Neural progenitor cell (in vitro differentiated cells): ENCODE results near the gene OR6A2. TPM values are rescaled to one million over a fixed set of nuclear protein-coding genes. Genes with fewer than 3 reads are reported as not detected.

ENCODE experiments used
- DNase-seq: peaks from one replicate; pipeline ENCODE4 v3.0.0-alpha.2; 2016; ENCODE audit warnings: low spot score
- H2AFZ ChIP-seq: fragments of 200-600 bp; sonication (generic); replicated peaks from 2 replicates; pipeline ENCODE4 v1.6.1; 2016; ENCODE audit warnings: antibody characterized with exemption
- H3F3A ChIP-seq: fragments of 200-600 bp; sonication (generic); 2 replicates; pipeline ENCODE4 v1.6.1; 2016; ENCODE audit warnings: antibody characterized with exemption, low read depth
- H3K27ac ChIP-seq: fragments of 200-600 bp; sonication (generic); 2 replicates; pipeline ENCODE4 v1.5.1; 2016; ENCODE audit warnings: mild to moderate bottlenecking
- H3K27me3 ChIP-seq: fragments of 200-600 bp; sonication (generic); 2 replicates; pipeline ENCODE4 v1.6.1; 2016; ENCODE audit warnings: mild to moderate bottlenecking, moderate library complexity
- H3K36me3 ChIP-seq: fragments of 200-600 bp; sonication (generic); 2 replicates; pipeline ENCODE4 v1.5.1; 2016
- H3K4me1 ChIP-seq: fragments of 200-600 bp; sonication (generic); 2 replicates; pipeline ENCODE4 v1.6.1; 2016; ENCODE audit warnings: mixed run types
- H3K4me2 ChIP-seq: fragments of 200-600 bp; sonication (generic); 2 replicates; pipeline ENCODE4 v1.6.1; 2016
- H3K4me3 ChIP-seq: fragments of 200-600 bp; sonication (generic); 2 replicates; pipeline ENCODE4 v1.5.1; 2016
- H3K79me2 ChIP-seq: fragments of 200-600 bp; sonication (generic); 2 replicates; pipeline ENCODE4 v1.6.1; 2016; ENCODE audit warnings: low read depth
- H3K9ac ChIP-seq: fragments of 200-600 bp; sonication (generic); 2 replicates; pipeline ENCODE4 v1.6.1; 2016
- H3K9me3 ChIP-seq: fragments of 200-600 bp; sonication (generic); 2 replicates; pipeline ENCODE4 v1.5.1; 2016; ENCODE audit warnings: low read depth
- H4K20me1 ChIP-seq: fragments of 200-600 bp; sonication (generic); 2 replicates; pipeline ENCODE4 v1.6.1; 2016; ENCODE audit warnings: low read depth
- H3K27ac Mint-ChIP-seq: 3 replicates; pipeline ENCODE4 v1.8.0; 2021; ENCODE audit warnings: mixed read lengths
- H3K27me3 Mint-ChIP-seq: 2 replicates; pipeline ENCODE4 v1.8.0; 2022; ENCODE audit warnings: low read depth, mild to moderate bottlenecking, inconsistent platforms, moderate library complexity, mixed read lengths; ENCODE audit not compliant: insufficient read depth
- H3K36me3 Mint-ChIP-seq: 3 replicates; pipeline ENCODE4 v1.8.0; 2021; ENCODE audit warnings: mixed read lengths
- H3K4me1 Mint-ChIP-seq: 3 replicates; pipeline ENCODE4 v1.8.0; 2021; ENCODE audit warnings: mixed read lengths
- H3K4me3 Mint-ChIP-seq: 3 replicates; pipeline ENCODE4 v1.8.0; 2021; ENCODE audit warnings: mild to moderate bottlenecking, moderate library complexity, mixed read lengths
- H3K9me3 Mint-ChIP-seq: 3 replicates; pipeline ENCODE4 v1.8.0; 2020; ENCODE audit warnings: mixed read lengths
- EZH2 ChIP-seq: fragments of 200-600 bp; sonication (generic); IDR thresholded peaks from 2 replicates; pipeline ENCODE4 v1.6.1; 2017; ENCODE audit warnings: antibody characterized with exemption, mild to moderate bottlenecking, moderate library complexity
- EZH2phosphoT487 ChIP-seq: fragments of 200-600 bp; sonication (generic); IDR thresholded peaks from 2 replicates; pipeline ENCODE4 v1.6.1; 2017; ENCODE audit warnings: antibody characterized with exemption
- total RNA-seq: library from RNA; depleted of rRNA; stranded (reverse); fragments of >200 nt; gene quantifications from 2 replicates; pipeline ENCODE4 v1.2.3, GENCODE V29; 2015; ENCODE audit warnings: low replicate concordance
- TF ChIP-seq, protein P1 (sequence below): fragments of 200-600 bp; sonication (generic); IDR thresholded peaks from 2 replicates; pipeline ENCODE4 v1.5.1; 2017; ENCODE audit warnings: antibody characterized with exemption, mild to moderate bottlenecking

Gene OR6A2
- total RNA-seq, 1 donor from 2014 or later: 0.36 TPM

DNA sequence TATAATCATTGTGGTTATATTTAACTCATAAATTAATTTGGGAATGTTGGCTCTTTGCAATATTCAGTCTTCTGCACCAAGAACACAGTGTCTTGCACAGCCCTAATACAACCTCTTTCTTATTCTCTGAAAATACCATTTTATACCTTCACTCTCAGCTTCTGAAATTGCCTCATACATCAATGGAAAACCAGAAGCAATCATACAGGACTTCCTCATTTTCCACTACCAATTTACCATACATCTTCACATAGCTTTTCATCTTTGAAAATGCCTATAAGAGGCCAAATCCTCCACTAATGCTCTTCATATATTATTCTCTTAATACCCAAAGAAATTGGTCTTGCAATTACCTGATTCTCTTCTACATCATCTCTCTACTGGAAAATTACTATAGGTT, 21.0 kb downstream of the OR6A2 start:
- TF ChIP-seq EZH2phosphoT487 (no peak), EZH2 (no peak)
- TF ChIP-seq, protein P1, sequence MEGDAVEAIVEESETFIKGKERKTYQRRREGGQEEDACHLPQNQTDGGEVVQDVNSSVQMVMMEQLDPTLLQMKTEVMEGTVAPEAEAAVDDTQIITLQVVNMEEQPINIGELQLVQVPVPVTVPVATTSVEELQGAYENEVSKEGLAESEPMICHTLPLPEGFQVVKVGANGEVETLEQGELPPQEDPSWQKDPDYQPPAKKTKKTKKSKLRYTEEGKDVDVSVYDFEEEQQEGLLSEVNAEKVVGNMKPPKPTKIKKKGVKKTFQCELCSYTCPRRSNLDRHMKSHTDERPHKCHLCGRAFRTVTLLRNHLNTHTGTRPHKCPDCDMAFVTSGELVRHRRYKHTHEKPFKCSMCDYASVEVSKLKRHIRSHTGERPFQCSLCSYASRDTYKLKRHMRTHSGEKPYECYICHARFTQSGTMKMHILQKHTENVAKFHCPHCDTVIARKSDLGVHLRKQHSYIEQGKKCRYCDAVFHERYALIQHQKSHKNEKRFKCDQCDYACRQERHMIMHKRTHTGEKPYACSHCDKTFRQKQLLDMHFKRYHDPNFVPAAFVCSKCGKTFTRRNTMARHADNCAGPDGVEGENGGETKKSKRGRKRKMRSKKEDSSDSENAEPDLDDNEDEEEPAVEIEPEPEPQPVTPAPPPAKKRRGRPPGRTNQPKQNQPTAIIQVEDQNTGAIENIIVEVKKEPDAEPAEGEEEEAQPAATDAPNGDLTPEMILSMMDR: no peak
- Mint-ChIP-seq H3K36me3 (no peaks in the 10 kb centered on the region), H3K27me3 (no peaks in the 10 kb centered on the region), H3K4me1 (peaks cover 2% of the 10 kb centered on the region), H3K9me3 (no peaks in the 10 kb centered on the region), H3K27ac (no peak overlapping the region), H3K4me3 (no peak overlapping the region)
- H3K9me3 ChIP-seq: no peaks in the 10 kb centered on the region
- H3K36me3 ChIP-seq: no peaks in the 10 kb centered on the region
- no peak overlapping the region for H3K27ac ChIP-seq
- no peaks in the 10 kb centered on the region for H3K27me3 ChIP-seq
- no peak overlapping the region for H3K9ac ChIP-seq
- no peaks in the 10 kb centered on the region for H3K4me1 ChIP-seq
- no peak overlapping the region for H2AFZ ChIP-seq
- H3K79me2 ChIP-seq: no peaks in the 10 kb centered on the region
- no peak overlapping the region for H3K4me3 ChIP-seq
- no peak overlapping the region for H3K4me2 ChIP-seq
- DNase-seq: no peak
- no peaks in the 10 kb centered on the region for H4K20me1 ChIP-seq
- H3F3A ChIP-seq: no peaks in the 10 kb centered on the region

DNA sequence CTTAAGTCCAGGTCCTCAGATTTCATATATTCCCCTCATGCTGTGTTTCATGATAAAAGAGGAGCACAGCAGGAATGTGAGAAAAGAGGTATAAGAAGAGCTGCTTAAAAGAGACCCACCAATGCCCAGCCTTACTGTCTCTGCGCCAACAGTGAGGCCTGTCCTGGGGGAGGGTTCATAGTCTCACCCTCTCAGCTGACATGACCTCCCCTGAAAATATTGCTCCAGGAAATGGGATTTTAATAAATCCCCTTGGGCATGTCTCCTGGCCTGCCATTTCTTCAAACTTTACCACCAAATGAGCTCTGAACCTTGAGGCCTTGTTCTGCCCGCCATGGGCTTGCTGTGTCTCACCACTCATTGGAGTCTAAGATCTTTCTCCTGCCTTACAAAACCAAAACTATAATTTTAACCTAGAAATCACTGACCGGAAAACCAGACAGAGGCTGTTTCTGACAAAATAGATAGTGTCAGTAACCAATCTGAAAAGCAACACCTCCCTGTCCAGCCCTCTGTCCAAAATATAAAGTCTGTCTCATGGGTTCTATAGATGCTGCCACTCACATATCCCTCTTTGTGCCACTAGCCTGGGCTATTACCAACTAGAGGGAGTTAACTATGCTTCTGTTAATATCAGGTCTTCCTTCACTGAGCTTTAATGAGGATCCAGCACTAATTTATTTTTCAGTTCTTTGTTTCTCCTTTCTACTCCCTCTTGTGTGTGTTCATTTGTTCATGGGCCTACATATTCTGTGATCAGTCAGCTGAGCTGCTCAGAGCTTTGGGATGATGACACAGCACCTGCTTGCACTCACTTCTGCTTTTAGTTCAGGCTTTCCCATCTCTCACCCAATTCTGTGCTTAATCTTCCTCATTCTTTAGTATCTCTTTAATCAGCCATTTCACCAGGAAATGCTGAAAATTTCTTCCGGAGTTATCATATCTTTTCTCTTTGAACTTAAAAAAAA, 27.3 kb downstream of the OR6A2 start, which contains the start of gene OR2AG2:
TSS of gene OR2AG2 (minus strand) at position 51 of the 968 bp plus-strand sequence. CDS start 3,019 bp downstream, outside the sequence.
- no peak within 1 kb of the TSS for H3K4me2 ChIP-seq
- no peak within 1 kb of the TSS for H3K27ac Mint-ChIP-seq
- H3K9me3 ChIP-seq: no peaks in the 10 kb centered on the region
- no peaks in the 10 kb centered on the region for H3K36me3 Mint-ChIP-seq
- no peaks in the 10 kb centered on the region for H3K27me3 ChIP-seq
- no peak within 1 kb of the TSS for H3K27ac ChIP-seq
- no peaks in the 10 kb centered on the region for H3K36me3 ChIP-seq
- no peak within 1 kb of the TSS for H3K4me3 ChIP-seq
- H3K4me1 ChIP-seq: no peaks in the 10 kb centered on the region
- no peaks in the 10 kb centered on the region for H3K79me2 ChIP-seq
- no peak within 1 kb of the TSS for H3K9ac ChIP-seq
- H2AFZ ChIP-seq: no peak within 1 kb of the TSS
- H4K20me1 ChIP-seq: no peaks in the 10 kb centered on the region
- H3K27me3 Mint-ChIP-seq: peaks cover 2% of the 10 kb centered on the region
- no peak within 1 kb of the TSS for H3K4me3 Mint-ChIP-seq
- no peaks in the 10 kb centered on the region for H3K9me3 Mint-ChIP-seq
- DNase-seq: no peak
- TF ChIP-seq EZH2phosphoT487: no peak
- TF ChIP-seq EZH2: no peak
- TF ChIP-seq, protein P1: no peak
- no peaks in the 10 kb centered on the region for H3F3A ChIP-seq
- H3K4me1 Mint-ChIP-seq: peaks cover 8% of the 10 kb centered on the region

DNA sequence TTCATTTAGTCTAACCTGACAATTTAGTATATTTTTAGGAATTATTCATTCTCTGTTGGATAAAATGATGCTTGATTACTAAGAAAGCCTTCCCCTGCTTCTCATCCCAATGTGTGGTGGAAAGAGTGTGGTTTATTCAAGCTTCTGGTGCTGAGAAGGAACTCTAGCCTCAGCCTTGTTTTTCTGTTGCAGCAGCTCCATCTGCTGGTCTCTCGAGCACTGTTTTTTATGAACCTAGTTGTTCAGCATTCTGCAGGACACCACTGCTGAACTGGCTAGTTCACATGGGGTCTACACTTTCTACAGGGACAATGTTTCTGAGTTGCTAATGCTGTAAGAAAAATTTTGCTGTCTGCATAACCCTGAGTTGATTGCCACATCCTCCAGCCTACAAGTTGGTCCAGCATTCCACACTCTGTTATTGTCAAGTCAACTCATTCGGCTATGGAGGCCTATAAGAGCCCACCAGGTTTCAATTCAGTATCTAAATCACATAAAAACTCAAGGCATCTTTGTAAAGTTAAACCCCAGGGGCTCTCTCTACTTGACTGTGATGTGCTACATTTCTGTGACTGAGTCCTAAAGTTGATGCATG, 42.0 kb downstream of the OR6A2 start:
- Histone ChIP-seq H3K27ac (no peak overlapping the region), H2AFZ (no peak overlapping the region), H4K20me1 (no peaks in the 10 kb centered on the region), H3F3A (no peaks in the 10 kb centered on the region), H3K4me1 (no peaks in the 10 kb centered on the region), H3K27me3 (no peaks in the 10 kb centered on the region), H3K9ac (no peak overlapping the region), H3K9me3 (no peaks in the 10 kb centered on the region), H3K4me3 (no peak overlapping the region), H3K4me2 (no peak overlapping the region), H3K79me2 (no peaks in the 10 kb centered on the region), H3K36me3 (no peaks in the 10 kb centered on the region)
- Mint-ChIP-seq H3K9me3 (peaks cover 2% of the 10 kb centered on the region), H3K36me3 (no peaks in the 10 kb centered on the region), H3K4me1 (no peaks in the 10 kb centered on the region), H3K27ac (no peak overlapping the region), H3K4me3 (no peak overlapping the region), H3K27me3 (no peaks in the 10 kb centered on the region)
- peak; percentile 70 for DNase-seq
- TF ChIP-seq, protein P1: peak; percentile 70
- no peak for TF ChIP-seq EZH2phosphoT487
